ENCODE measurements around the gene MPND. TPM values are rescaled to one million over a fixed set of nuclear protein-coding genes. Genes with fewer than 3 reads are reported as not detected.

MPND gene
- total and polyA plus RNA-seq, 12 donors = 4.5 to 52.3 (median 16.1) TPM

DNA sequence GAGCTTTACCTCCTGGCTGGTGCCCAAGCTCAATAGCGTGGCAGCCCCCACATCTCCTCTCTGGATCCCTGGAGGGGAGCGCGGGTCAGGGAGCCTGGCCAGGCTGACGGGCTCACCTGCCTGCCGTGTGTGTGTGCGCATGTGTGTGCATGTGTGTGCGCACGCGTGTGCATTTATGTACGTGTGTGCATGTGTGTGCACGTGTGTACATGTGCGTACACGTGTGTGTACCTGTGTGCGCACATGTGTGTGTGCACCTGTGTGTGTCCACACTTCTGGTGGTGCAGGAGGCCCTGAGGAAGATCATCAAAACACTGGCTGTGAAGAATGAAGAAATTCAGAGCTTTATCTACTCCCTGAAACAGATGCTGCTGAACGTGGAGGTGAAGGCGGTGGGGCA lies 37.7 kb upstream of the MPND start:
- no peaks in the 10 kb centered on the region for H3K4me1 ChIP-seq (replicated peaks in 1 of 2)
- no peak overlapping the region for H3K27ac ChIP-seq
- H3K4me3 ChIP-seq = no peak overlapping the region
- no peaks in the 10 kb centered on the region for H3K9me3 ChIP-seq (replicated peaks in 1 of 3)
- no peaks in the 10 kb centered on the region for H3K36me3 ChIP-seq (replicated peaks in 1 of 2)
- WGBS, 4 donors = 79 to 83% (median 81%) methylated on average over 11 to 16 of the region's 16 CpGs
- intact Hi-C loops (cut with DNase I) = no loop called here
- TF ChIP-seq POLR2A (IDR thresholded peaks at IDR 0.05) = no peak
- TF ChIP-seq, protein P1, sequence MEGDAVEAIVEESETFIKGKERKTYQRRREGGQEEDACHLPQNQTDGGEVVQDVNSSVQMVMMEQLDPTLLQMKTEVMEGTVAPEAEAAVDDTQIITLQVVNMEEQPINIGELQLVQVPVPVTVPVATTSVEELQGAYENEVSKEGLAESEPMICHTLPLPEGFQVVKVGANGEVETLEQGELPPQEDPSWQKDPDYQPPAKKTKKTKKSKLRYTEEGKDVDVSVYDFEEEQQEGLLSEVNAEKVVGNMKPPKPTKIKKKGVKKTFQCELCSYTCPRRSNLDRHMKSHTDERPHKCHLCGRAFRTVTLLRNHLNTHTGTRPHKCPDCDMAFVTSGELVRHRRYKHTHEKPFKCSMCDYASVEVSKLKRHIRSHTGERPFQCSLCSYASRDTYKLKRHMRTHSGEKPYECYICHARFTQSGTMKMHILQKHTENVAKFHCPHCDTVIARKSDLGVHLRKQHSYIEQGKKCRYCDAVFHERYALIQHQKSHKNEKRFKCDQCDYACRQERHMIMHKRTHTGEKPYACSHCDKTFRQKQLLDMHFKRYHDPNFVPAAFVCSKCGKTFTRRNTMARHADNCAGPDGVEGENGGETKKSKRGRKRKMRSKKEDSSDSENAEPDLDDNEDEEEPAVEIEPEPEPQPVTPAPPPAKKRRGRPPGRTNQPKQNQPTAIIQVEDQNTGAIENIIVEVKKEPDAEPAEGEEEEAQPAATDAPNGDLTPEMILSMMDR (IDR thresholded peaks at IDR 0.05) = no peak
- DNase-seq = no peak
- H3K27me3 ChIP-seq = peaks cover 8% of the 10 kb centered on the region

DNA sequence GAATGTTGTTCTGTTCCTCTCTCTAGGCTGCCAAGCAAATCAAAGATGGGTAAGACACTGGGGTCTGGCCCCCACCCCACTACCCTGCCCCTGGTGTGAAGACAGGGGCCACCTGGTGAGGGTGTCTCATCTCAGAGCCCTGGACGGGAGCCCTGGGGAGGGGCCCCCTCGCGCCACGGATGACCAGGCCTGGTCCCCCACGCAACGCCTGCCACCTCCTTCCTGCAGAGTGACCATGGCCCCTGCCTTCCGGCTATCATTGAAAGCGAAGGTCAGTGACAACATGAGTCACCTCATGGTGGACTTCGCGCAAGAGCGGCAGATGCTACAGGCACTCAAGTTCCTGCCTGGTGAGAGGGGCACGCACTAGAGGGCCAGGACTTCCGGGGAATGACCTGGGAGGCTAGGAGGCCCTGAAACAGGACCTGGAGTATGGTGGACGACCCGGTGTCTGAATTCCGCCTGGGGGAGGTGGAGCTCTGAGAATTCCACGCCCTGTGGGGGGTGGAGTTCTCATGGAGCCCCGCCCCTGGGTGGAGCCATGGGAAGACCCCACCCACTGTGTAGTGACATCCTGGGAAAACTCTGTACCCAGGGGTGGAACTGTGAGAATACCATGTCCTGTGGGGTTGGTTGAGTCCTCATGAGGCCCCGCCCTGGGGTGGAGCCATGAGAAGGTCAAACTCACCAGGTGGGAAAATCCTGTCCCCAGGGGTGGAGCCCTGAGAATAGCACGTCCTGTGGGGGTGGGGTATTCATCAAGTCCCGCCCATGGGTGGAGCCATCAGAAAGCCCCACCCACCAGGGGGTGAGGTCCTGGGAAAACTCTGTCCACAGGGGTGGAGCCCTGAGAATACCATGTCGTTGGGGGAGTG lies 32.9 kb upstream of the MPND start:
- no peaks in the 10 kb centered on the region for H3K9me3 ChIP-seq (replicated peaks in 1 of 3)
- no peak for TF ChIP-seq POLR2A (IDR thresholded peaks at IDR 0.05)
- TF ChIP-seq, protein P1 (IDR thresholded peaks at IDR 0.05) = no peak
- no peaks in the 10 kb centered on the region for H3K4me1 ChIP-seq (replicated peaks in 1 of 2)
- intact Hi-C loops (cut with DNase I) = no loop called here
- H3K27me3 ChIP-seq = no peaks in the 10 kb centered on the region
- 51 to 64% (median 60%) methylated on average over 16 to 22 of the region's 22 CpGs for WGBS, 4 donors
- peak; percentile 50 to 90 (median 79) for DNase-seq
- peak overlapping the region in 3 of 5 donors; percentile 38 to 80 (median 67) for H3K27ac ChIP-seq
- H3K36me3 ChIP-seq (replicated peaks in 1 of 2) = no peaks in the 10 kb centered on the region
- H3K4me3 ChIP-seq = no peak overlapping the region

DNA sequence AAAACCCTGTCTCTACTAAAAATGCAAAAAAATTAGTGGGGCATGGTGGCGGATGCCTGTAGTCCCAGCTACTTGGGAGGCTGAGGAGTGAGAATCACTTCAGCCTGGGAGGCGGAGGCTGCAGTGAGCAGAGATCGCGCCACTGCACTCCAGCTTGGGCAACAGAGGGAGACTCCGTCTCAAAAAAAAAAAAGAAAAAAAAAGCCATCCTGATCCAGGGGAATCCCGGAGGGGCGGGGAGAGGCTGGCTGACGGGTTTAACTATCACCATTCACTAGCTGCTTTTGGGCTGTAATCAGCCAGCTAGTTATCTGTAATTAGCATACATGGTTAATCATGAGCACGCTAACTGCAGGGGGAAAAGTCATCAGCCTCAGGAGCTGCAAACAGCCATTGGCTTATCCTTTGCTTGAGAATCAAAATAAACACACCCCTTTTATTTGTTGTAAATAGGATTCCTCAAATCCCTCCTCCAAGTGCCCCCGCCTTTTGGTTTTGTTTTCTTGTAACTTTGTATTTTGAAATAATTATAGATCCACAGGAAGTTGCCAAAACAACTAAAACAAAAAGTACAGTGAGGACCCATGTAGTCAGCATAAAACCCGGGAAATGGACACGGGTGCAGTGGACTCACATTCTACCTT lies 29.4 kb upstream of the MPND start:
- DNase-seq = peak in 1 of 7 donors; percentile 15
- no peaks in the 10 kb centered on the region for H3K27me3 ChIP-seq
- WGBS, 4 donors = 41 to 55% (median 52%) methylated on average over 12 of the region's 12 CpGs
- H3K27ac ChIP-seq = no peak overlapping the region
- no peaks in the 10 kb centered on the region for H3K9me3 ChIP-seq (replicated peaks in 1 of 3)
- intact Hi-C loops (cut with DNase I) = no loop called here
- no peak for TF ChIP-seq POLR2A (IDR thresholded peaks at IDR 0.05)
- TF ChIP-seq, protein P1 (IDR thresholded peaks at IDR 0.05) = no peak
- no peaks in the 10 kb centered on the region for H3K4me1 ChIP-seq (replicated peaks in 1 of 2)
- H3K4me3 ChIP-seq = no peak overlapping the region
- H3K36me3 ChIP-seq (replicated peaks in 1 of 2) = no peaks in the 10 kb centered on the region

DNA sequence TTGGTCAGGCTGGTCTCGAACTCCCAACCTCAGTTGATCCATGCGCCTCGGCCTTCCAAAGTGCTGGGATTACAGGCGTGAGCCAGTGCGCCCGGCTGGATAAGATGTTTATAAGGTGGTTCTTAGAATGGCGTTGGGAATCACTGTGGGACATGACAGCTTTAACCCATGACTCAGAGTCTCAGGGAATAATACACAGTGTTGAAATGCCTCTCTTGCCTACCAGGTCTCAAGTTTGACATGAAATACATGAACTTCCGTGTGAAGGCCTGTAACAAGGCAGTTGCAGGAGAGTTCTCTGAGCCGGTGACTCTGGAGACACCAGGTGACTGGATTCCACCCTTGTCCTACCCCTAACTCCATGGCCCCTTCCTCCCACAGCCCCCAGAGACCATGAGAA lies 26.4 kb upstream of the MPND start:
- intact Hi-C loops (cut with DNase I) = no loop called here
- WGBS, 4 donors = 73 to 83% (median 77%) methylated on average over 7 to 9 of the region's 9 CpGs

More for the DNA sequence above, 26.4 kb upstream of the MPND start:
- TF ChIP-seq, protein P1 (IDR thresholded peaks at IDR 0.05) = no peak
- no peak for TF ChIP-seq POLR2A (IDR thresholded peaks at IDR 0.05)
- H3K27me3 ChIP-seq = no peaks in the 10 kb centered on the region
- H3K9me3 ChIP-seq (replicated peaks in 1 of 3) = no peaks in the 10 kb centered on the region
- no peaks in the 10 kb centered on the region for H3K36me3 ChIP-seq (replicated peaks in 1 of 2)
- no peaks in the 10 kb centered on the region for H3K4me1 ChIP-seq (replicated peaks in 1 of 2)
- no peak overlapping the region for H3K27ac ChIP-seq
- no peak overlapping the region for H3K4me3 ChIP-seq
- no peak for DNase-seq
